SH-SY5Y (cell line): Measurements from ENCODE around the gene CMSS1.
A peak's percentile ranks its signal among the peaks of the same experiment; 100 is the strongest.

Experiments
- GATA2 ChIP-seq: IDR thresholded peaks from 2 replicates; pipeline ENCODE4 v1.6.1; 2011; ENCODE audit warnings: mild to moderate bottlenecking, low read depth, low read length
- GATA3 ChIP-seq: IDR thresholded peaks from 2 replicates; pipeline ENCODE4 v1.6.1; 2011; ENCODE audit warnings: low read depth, mild to moderate bottlenecking, low read length, moderate library complexity

Gene CMSS1

DNA sequence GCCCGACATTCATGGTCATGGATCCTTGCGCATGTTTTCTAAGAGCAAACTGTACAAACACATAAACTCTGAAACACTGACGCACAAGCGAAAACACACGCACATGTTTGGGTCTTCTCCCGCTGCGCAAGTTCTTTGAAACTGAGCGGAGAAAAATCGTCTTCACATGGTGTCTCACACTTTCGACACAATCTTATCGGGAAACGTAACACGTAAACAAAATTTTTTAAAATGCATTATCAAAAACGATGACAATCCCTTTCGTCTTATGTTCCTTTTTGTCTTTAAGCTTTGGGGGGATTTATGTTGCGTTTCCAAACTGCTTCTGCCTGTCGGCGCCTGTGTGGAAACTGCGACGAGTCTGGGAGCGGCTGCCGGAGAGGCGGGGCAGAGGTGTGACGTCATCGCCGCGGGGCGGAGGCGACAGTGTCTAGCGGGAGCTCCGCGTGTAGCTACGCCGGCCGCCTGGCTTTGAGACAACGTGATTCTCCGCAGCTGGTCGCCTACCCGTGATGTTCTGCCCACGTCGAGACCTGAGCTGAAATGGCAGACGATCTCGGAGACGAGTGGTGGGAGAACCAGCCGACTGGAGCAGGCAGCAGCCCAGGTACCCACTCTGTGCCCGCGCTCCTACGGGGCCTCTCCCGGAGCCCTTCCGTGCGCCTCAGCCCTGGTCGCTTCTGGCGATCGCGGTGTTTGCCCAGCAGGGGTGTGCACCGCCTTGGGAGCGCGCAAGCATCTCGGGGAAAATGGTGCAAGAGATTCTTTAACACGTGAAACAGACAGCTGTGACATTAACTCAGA, at the start of gene CMSS1:
CMSS1 (plus strand) TSS at position 426 of the 804 bp plus-strand sequence.
- TF ChIP-seq GATA3 (no peak), GATA2 (peak; percentile 57)

- TF ChIP-seq GATA3: no peak
- TF ChIP-seq GATA2: no peak
Measured at GRCh38 chr3:99768126-99768525, 49.5 kb upstream of the CMSS1 start.

GRCh38 chr3:99768808-99769501, 48.7 kb upstream of the CMSS1 start:
- TF ChIP-seq GATA3 (no peak), GATA2 (no peak)

DNA sequence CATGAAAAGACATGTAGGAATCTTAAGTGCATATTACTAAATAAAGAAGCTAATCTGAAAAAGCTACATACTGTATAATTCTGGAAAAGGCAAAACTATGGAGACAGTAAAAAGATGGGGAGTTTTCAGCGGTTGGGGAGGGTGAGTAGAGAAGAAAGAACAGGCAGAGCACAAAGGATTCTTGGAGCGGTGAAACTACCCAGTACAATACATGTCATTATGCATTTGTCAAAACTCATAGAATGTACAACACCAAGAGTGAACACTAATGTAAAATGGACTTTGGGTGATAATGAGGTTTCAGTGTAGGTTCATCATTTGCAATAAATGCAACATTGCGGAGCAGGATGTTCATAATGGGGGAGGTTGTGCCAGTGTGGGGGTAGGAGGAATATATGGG, 45.5 kb upstream of the CMSS1 start:
- TF ChIP-seq GATA2 (no peak), GATA3 (no peak)

GRCh38 chr3:99772671-99773070, 45.0 kb upstream of the CMSS1 start:
- TF ChIP-seq GATA3 (no peak), GATA2 (no peak)

DNA sequence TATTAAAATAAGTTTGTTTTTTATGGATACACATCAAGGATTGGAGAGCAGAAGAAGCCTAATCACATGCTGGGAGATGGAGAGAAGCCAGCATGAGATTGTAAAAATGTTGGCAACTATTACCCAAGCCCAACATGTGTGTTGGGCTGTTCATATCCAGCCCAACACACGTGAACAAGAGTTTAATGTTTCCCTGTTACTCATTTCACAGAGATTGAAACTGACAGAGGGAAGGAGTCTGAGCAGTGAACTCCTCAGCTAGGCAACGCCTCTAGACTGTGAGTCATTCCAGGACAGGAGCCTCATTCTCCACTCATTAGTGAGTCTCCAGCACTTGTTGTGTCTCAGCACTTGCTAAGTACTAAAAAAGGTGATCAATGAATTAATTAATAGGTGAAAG, 43.2 kb upstream of the CMSS1 start:
- TF ChIP-seq GATA3 (no peak), GATA2 (no peak)

DNA sequence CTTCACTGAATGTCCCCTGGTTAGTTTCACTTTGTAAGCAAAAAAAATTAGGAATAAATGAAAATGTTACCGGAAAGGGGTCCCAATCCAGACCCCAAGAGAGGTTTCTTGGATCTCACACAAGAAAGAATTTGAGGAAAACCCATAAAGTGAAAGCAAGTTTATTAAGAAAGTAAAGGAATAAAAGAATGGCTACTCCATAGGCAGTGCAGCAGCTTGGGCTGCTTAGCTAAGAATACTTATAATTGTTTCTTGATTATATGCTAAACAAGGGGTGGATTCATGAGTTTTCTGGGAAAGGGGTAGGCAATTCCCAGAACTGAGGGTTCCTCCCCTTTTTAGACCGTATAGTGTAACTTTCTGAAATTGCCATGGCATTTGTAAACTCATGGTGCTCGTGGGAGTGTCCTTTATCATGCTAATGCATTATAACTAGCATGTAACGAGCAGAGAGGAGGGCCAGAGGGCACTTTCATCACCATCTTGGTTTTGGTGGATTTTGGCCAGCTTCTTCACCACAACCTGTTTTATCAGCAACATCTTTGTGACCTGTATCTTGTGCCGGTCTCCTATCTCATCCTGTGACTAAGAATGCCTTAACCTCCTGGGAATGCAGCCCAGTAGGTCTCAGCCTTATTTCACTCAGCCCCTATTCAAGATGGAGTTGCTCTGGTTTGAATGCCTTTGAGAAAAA, 41.0 kb upstream of the CMSS1 start:
- TF ChIP-seq GATA2: no peak
- no peak for TF ChIP-seq GATA3

DNA sequence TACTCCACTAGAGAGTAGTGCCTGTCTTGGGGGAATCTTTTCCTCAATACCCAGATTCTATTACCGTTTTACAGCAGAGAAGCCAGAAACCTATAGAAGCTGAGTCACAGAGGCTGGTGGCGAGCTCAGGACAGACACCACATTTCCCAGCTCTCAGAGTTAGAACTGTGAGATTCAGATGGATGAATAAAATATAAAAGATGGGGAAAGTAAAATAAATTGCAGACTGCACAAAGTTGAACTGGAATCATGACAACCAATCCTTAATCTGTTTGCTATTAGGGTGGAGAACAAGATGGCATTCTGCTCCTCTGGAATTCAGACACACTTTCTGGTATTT, 40.5 kb upstream of the CMSS1 start:
- TF ChIP-seq GATA3: no peak
- no peak for TF ChIP-seq GATA2

GRCh38 chr3:99777708-99778107, 40.0 kb upstream of the CMSS1 start:
- no peak for TF ChIP-seq GATA2

DNA sequence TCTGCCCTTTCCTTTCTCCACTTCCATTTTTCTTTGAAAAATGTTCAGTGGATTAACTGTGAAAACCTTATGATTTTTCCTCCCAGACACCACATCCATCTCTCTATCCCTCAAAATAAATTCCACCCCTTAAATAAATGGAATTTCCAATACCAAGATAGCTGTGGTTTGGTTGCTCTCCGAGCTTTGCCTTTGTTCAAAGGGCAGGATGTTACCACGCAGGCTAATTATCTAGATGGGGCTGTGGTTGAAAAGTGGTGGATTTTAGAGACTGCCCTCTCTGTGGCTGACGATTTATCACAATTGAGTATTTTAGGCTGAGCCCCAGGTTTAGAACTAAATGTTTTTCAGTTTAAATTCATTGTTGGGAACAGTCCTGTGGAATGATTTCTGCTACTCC, 36.9 kb upstream of the CMSS1 start:
- TF ChIP-seq GATA2: no peak
- no peak for TF ChIP-seq GATA3

GRCh38 chr3:99781761-99782160, 35.9 kb upstream of the CMSS1 start:
- TF ChIP-seq GATA2 (no peak), GATA3 (no peak)

GRCh38 chr3:99783011-99783573, 34.6 kb upstream of the CMSS1 start:
- TF ChIP-seq GATA3 (no peak), GATA2 (no peak)

GRCh38 chr3:99789011-99789721, 28.5 kb upstream of the CMSS1 start:
- TF ChIP-seq GATA3 (no peak), GATA2 (no peak)

DNA sequence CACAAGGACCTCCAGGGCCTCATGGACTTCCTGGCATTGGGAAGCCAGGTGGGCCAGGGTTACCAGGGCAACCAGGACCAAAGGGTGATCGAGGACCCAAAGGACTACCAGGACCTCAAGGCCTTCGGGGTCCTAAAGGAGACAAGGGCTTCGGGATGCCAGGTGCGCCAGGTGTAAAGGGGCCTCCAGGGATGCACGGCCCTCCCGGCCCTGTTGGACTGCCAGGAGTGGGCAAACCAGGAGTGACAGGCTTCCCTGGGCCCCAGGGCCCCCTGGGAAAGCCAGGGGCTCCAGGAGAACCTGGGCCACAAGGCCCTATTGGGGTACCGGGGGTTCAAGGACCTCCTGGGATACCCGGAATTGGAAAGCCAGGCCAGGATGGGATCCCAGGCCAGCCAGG, 23.2 kb upstream of the CMSS1 start:
- TF ChIP-seq GATA3: no peak
- TF ChIP-seq GATA2: no peak

GRCh38 chr3:99795573-99795972, 22.1 kb upstream of the CMSS1 start:
- TF ChIP-seq GATA3 (no peak), GATA2 (no peak)
